ENCODE data around the gene ZNF345. TPM values are rescaled to one million over a fixed set of nuclear protein-coding genes. Genes with fewer than 3 reads are reported as not detected.

The ZNF345 gene
- 0.18 to 0.34 TPM (median 0.21 TPM) in 3 of 5 replicates, not detected in the others for total RNA-seq (2022; extraction: Qiagen RNA extraction; ENCODE audit: low read depth)

DNA sequence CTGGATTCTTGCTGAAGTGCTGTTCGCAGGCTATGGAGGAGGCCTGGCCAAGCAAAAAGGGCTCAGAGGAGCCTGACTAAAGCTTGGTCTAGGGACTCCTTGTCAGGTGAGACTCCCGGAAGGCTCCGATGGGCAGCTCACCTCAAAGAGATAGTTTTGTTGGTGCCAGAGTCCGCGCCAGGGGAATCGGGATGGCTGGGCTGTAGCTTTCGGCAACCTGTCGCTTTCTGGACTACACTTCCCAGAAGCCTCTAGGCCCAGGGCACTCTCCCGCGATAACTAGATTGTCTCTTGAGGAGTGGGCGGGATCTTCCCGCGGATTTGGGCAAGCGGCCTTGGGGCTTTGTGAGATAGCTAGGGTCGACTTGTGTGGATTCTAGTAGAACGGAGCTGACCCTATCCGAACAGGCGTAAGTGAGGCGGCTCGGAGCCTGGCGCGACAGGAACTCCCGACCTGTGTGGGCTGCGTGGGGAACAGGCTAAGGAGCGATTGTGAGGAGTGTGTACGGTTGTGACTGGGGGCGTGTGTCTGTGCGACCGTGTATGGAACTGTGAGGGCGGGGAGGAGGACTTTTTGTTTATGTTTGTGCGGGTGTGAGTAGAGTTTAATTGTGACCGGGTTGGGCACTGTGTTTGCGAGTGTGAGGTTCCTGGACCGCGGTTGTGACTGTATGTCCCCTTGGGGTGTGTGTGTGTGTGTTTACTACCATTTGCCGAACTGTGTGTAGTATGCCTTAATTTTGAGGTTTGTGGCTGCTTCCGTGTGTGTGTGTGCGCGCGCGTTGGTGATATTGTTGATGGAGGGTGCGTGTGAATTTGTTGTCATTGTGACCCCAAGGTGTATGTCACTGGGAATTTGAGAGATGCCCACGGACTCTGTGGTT lies at the start of gene ZNF345:
TSS of gene ZNF345 (plus strand) at position 318 of the 884 bp plus-strand sequence. CDS start 25,955 bp downstream, outside the sequence.

DNA sequence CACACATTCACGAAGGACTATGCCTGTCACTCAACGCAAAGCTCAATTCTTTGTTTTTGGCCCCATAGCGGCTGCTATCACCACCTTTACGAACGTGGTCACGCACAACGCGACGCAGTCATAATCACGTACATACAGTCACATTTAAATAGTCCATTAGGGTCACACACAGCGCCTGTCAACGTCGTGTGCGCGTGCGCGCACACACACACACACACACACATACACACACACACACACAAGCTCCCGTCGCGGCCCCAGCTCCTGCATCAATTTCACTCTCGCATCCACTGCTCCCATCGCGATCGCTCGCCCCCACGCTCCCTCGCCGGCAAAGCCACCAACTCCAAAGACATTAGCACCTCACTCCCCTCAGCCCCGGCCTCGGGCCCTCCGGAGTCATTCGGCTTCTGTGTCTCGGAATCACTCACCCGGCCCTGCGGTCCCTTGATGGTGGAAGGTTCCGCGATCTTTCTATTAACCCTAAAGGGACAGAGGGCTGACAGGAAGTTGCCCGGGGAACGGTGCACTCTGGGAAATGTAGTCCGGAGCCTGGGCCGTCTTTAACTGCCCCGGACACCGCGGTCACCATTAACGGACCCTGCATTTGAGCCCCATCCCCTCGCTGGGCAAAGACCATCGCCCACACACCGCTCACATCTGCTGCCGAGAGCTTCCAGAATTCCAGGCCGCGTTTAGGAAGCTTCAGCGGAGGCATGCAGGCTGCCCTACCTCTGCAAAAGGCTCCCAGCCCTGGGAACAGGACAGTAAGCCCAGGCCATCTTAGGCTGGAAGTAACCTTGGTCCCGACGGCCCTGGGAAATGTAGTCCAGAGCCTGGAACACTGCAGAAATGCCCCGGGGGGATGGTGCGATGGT lies 12.5 kb upstream of the ZNF345 start, which contains the start of gene ZNF790:
TSS of gene ZNF790 (minus strand) at position 482 of the 878 bp plus-strand sequence. CDS start 12,768 bp downstream, outside the sequence.

DNA sequence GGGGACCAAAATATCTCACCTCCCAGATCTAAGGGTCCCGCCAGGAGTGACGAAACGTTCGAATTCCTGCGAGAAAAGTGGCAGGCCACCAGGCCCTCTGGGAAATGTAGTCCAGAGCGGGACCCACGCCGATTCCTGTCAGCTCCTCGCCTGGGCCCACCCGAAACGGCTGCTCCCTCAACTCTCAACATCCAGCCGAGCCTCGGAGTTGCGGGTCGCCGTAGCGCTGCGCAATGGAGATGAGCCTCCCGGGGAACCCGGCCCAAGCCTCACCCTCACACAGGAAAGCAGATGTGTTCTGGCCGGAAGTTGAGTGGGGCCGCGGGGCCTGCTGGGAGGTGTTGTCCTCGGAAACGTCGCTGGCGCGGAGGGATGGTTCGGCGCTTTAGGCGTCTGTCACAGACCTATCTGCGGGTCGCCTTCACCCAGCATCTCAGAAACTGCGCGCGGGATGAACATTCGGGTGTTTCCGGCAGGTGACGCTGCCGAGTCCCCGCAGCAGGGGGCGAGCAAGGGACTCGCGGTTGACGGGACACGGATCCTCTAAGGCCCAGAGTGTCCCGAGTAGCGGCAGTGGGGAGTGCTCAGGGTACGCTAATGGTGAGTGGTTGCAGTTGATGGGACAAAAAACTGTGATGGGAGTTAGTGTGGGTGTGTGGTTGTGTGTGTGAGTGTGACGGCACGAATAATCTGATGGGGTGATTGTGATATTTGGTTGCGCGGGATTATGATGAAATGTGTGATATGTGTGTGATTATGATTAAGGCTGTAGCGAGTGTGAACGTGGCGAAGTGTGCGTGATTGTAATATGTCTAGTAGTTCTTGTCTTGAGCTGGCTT lies 65.5 kb downstream of the ZNF345 start, which contains the start of the genes ZNF568 and ZNF829:
TSS of gene ZNF568 (plus strand) at position 341 of the 839 bp plus-strand sequence. CDS start 6,439 bp downstream, outside the sequence.
TSS of gene ZNF829 (minus strand) at position 300 of the 839 bp plus-strand sequence. CDS start 1,124 bp downstream, outside the sequence.

Other genes with a start within 250 kb of the ZNF345 start
- 0.02 to 0.06 TPM in 2 of 5 replicates, not detected in the others for gene ZNF382, start 245.6 kb upstream of the ZNF345 start, total RNA-seq (2022; extraction: Qiagen RNA extraction; ENCODE audit: low read depth)
- gene ZNF461, start 184.0 kb upstream of the ZNF345 start, total RNA-seq (2022; extraction: Qiagen RNA extraction; ENCODE audit: low read depth): 5.7 to 9.9 TPM (median 8.5 TPM) in 5 replicates
- 7.0 to 11.1 TPM (median 9.2 TPM) in 5 replicates for gene ZNF567, start 163.3 kb upstream of the ZNF345 start, total RNA-seq (2022; extraction: Qiagen RNA extraction; ENCODE audit: low read depth)
- gene ZNF850, start 78.1 kb upstream of the ZNF345 start, total RNA-seq (2022; extraction: Qiagen RNA extraction; ENCODE audit: low read depth): 0.40 to 1.1 TPM (median 0.54 TPM) in 5 replicates
- gene ZNF790, start 12.5 kb upstream of the ZNF345 start, total RNA-seq (2022; extraction: Qiagen RNA extraction; ENCODE audit: low read depth): 0.37 to 0.57 TPM (median 0.45 TPM) in 5 replicates
- gene ZNF829, start 65.4 kb downstream of the ZNF345 start, total RNA-seq (2022; extraction: Qiagen RNA extraction; ENCODE audit: low read depth): 0.25 to 0.66 TPM (median 0.39 TPM) in 5 replicates
- 0.70 to 1.8 TPM (median 1.2 TPM) in 5 replicates for gene ZNF568, start 65.5 kb downstream of the ZNF345 start, total RNA-seq (2022; extraction: Qiagen RNA extraction; ENCODE audit: low read depth)
- 3.6 to 5.8 TPM (median 4.8 TPM) in 5 replicates for gene ZNF420, start 227.6 kb downstream of the ZNF345 start, total RNA-seq (2022; extraction: Qiagen RNA extraction; ENCODE audit: low read depth)

Measured in A549 treated with RU486 at 1 μM for 4 hours (cell line).